ENCODE data around the gene APH1B.
"Not testable (repeated sequence)": the region's sequence is repeated elsewhere in the genome, so short reads cannot be mapped to it uniquely, and the experiment has no call there.

APH1B gene

DNA sequence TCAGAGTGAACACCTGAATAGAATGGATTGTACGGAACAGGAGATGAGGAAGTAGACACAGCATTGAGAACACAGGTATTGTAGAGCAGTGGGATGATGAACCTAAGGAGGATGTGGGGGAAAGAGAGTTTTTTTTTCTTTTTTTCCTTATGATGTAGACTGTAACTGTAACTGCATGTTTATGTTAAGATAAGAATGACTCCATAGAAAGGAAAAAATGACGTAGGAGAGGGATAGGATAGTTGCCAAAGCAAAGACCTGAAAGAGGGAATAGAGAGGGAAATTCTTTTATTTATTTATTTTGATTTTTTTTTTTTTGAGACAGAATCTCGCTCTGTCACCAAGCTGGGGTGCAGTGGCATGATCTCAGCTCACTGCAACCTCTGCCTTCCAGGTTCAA lies 33.2 kb downstream of the APH1B start:
- no peak for TF ChIP-seq CTCF (IDR thresholded peaks at IDR 0.05; ENCODE audit: low read depth, low read length, missing control alignments)
- H3K4me3 ChIP-seq (replicated peaks; ENCODE audit: low read depth, low read length): no peak overlapping the region
- no peak for DNase-seq (ENCODE audit: extremely low read depth, low read depth)

GRCh38 chr15:63312286-63312685 lies 34.9 kb downstream of the APH1B start:
- no peak for TF ChIP-seq CTCF (IDR thresholded peaks at IDR 0.05; ENCODE audit: low read depth, low read length, missing control alignments)
- no peak overlapping the region for H3K4me3 ChIP-seq (replicated peaks; ENCODE audit: low read depth, low read length)
- no peak for DNase-seq (ENCODE audit: extremely low read depth, low read depth)

DNA sequence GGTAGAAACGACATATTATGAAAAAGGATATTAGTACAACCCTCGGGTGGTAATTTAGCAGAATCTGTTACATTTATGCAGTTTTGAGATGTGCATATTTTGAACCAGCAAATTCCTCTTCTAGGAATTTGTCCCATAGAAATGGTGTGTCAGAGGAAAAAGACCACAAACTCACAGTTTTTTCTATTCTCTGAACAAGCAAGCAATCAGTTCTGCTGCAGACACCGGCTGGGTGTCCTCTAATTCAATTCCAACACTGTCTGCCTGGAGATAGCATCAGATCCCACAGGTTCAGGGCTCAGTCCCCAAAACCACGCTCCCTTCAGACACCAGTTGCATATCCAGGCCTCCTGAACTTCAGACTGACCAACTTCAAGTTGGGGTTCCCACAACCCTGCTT lies 36.4 kb downstream of the APH1B start:
- no peak for DNase-seq (ENCODE audit: extremely low read depth, low read depth)
- TF ChIP-seq CTCF (IDR thresholded peaks at IDR 0.05; ENCODE audit: low read depth, low read length, missing control alignments): no peak
- no peak overlapping the region for H3K4me3 ChIP-seq (replicated peaks; ENCODE audit: low read depth, low read length)

DNA sequence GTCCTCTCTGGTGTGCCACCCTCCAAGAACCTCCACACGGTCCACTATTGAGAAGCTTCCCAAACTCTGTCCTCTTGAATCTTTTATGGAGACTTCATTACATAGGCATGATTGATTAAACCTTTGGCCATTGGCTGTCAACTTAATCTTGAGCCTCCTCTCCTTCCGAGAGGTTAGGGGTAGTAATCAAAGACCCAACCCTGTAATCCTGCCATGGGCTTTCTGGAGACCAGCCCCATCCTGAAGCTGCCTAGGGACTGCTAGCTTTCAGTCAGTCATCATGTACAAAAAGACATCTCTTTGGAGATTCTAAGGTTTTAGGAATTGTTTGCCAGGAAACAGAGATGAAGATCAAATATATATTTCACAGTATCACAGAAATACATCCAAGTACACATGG lies 37.0 kb downstream of the APH1B start:
- no peak overlapping the region for H3K4me3 ChIP-seq (replicated peaks; ENCODE audit: low read depth, low read length)
- no peak for DNase-seq (ENCODE audit: extremely low read depth, low read depth)
- TF ChIP-seq CTCF (IDR thresholded peaks at IDR 0.05; ENCODE audit: low read depth, low read length, missing control alignments): no peak

DNA sequence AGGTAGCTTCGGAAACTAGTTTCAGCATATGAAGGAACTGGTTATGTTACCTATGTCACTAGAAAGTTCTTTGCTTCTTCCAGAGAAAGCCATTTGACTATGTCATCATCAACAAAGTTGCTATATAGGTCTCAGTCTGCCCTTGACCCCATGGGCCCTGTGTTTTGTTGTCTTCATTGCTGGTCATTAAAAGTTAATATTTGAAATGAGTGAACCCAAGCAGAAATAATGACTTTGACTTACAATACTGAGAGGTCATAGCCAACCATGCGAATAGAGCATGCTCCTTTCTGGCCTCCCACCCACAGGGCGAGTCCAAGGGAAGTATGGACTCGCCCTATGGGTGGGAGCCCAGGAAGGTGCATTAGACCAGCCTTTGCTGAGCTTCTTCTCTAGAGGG lies 40.9 kb downstream of the APH1B start:
- TF ChIP-seq CTCF (IDR thresholded peaks at IDR 0.05; ENCODE audit: low read depth, low read length, missing control alignments): no peak
- no peak overlapping the region for H3K4me3 ChIP-seq (replicated peaks; ENCODE audit: low read depth, low read length)
- DNase-seq (ENCODE audit: extremely low read depth, low read depth): no peak

- DNase-seq (ENCODE audit: extremely low read depth, low read depth): no peak
- TF ChIP-seq CTCF (IDR thresholded peaks at IDR 0.05; ENCODE audit: low read depth, low read length, missing control alignments): no peak
These were observed 41.7 kb downstream of the APH1B start for GRCh38 chr15:63319065-63319464.

GRCh38 chr15:63320446-63320845 lies 43.0 kb downstream of the APH1B start:
- not testable (repeated sequence) for H3K4me3 ChIP-seq (replicated peaks; ENCODE audit: low read depth, low read length); DNase-seq (ENCODE audit: extremely low read depth, low read depth)

More at GRCh38 chr15:63319065-63319464, 41.7 kb downstream of the APH1B start:
- H3K4me3 ChIP-seq (replicated peaks; ENCODE audit: low read depth, low read length): no peak overlapping the region

DNA sequence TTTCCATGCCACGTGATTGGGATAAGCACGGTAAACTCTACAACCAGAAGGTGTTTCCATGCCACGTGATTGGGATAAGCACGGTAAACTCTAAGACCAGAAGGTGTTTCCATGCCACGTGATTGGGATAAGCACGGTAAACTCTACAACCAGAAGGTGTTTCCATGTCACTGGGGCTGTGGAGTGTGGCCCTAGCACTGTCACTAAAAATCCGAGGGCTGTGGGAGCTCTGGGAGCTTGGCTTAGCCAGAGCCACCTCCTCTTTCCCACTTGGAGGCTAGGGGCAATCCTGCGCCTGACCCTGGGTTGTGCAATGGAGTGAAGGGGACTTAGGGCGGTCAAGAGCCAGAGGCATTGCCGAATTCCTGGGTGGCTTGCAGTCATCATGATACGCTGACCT lies 43.6 kb downstream of the APH1B start:
- DNase-seq (ENCODE audit: extremely low read depth, low read depth); H3K4me3 ChIP-seq (replicated peaks; ENCODE audit: low read depth, low read length): not testable (repeated sequence)
